Skeletal muscle cell (primary cell): Measurements from ENCODE around the gene A3GALT2.
A peak's percentile ranks its signal among the peaks of the same experiment; 100 is the strongest.
"Not testable (repeated sequence)": the region's sequence is repeated elsewhere in the genome, so short reads cannot be mapped to it uniquely, and the experiment has no call there.

Experiments used
- DNase-seq: peaks from one replicate; pipeline ENCODE4 v3.0.0-alpha.2; 2010; ENCODE audit warnings: low read depth
- H3K4me3 ChIP-seq: 2 replicates; pipeline ENCODE4 v1.5.1; 2011; ENCODE audit warnings: low read depth, mild to moderate bottlenecking, control low read depth, low read length, moderate library complexity

The A3GALT2 gene

GRCh38 chr1:33298623-33299277 is 22.1 kb downstream of the A3GALT2 start:
- DNase-seq: no peak
- H3K4me3 ChIP-seq: no peak overlapping the region

- DNase-seq: no peak
- H3K4me3 ChIP-seq: no peak overlapping the region
These were observed 22.8 kb downstream of the A3GALT2 start for GRCh38 chr1:33297911-33298622.

- no peak for DNase-seq
- H3K4me3 ChIP-seq: no peak overlapping the region
These were observed 24.1 kb downstream of the A3GALT2 start for GRCh38 chr1:33296824-33297223.

GRCh38 chr1:33296082-33296458 is 24.8 kb downstream of the A3GALT2 start:
- no peak overlapping the region for H3K4me3 ChIP-seq
- no peak for DNase-seq

- DNase-seq: peak; percentile 21
- no peak overlapping the region for H3K4me3 ChIP-seq
These were observed 25.3 kb downstream of the A3GALT2 start for GRCh38 chr1:33295450-33296081.

- no peak for DNase-seq
- no peak overlapping the region for H3K4me3 ChIP-seq
These were observed 25.9 kb downstream of the A3GALT2 start for GRCh38 chr1:33295023-33295422.

- DNase-seq: no peak
- H3K4me3 ChIP-seq: no peak overlapping the region
These were observed 26.6 kb downstream of the A3GALT2 start for GRCh38 chr1:33294071-33295010.

- no peak overlapping the region for H3K4me3 ChIP-seq
- DNase-seq: no peak
These were observed 28.1 kb downstream of the A3GALT2 start for GRCh38 chr1:33292726-33293340.

- H3K4me3 ChIP-seq, DNase-seq: not testable (repeated sequence)
These were observed 30.3 kb downstream of the A3GALT2 start for GRCh38 chr1:33290615-33291014.

- DNase-seq: no peak
- H3K4me3 ChIP-seq: no peak overlapping the region
These were observed 31.1 kb downstream of the A3GALT2 start for GRCh38 chr1:33289858-33290154.

GRCh38 chr1:33288976-33289857 is 31.7 kb downstream of the A3GALT2 start:
- no peak overlapping the region for H3K4me3 ChIP-seq
- no peak for DNase-seq

- no peak for DNase-seq
- H3K4me3 ChIP-seq: no peak overlapping the region
These were observed 33.6 kb downstream of the A3GALT2 start for GRCh38 chr1:33287317-33287716.

GRCh38 chr1:33286451-33287185 is 34.3 kb downstream of the A3GALT2 start:
- DNase-seq: no peak
- H3K4me3 ChIP-seq: no peak overlapping the region

GRCh38 chr1:33284049-33284448 is 36.8 kb downstream of the A3GALT2 start:
- no peak for DNase-seq
- H3K4me3 ChIP-seq: no peak overlapping the region

- no peak overlapping the region for H3K4me3 ChIP-seq
- no peak for DNase-seq
These were observed 38.1 kb downstream of the A3GALT2 start for GRCh38 chr1:33282791-33283190.

GRCh38 chr1:33281554-33282303 is 39.2 kb downstream of the A3GALT2 start:
- H3K4me3 ChIP-seq: no peak overlapping the region
- DNase-seq: no peak

- no peak for DNase-seq
- no peak overlapping the region for H3K4me3 ChIP-seq
These were observed 40.7 kb downstream of the A3GALT2 start for GRCh38 chr1:33280091-33280661.
